Right lobe of liver (tissue), 4 donors: ENCODE results near the gene DNAL4.

ENCODE experiments used
- POLR2A ChIP-seq: fragments of 450-650 bp; IDR thresholded peaks from one replicate; pipeline ENCODE4 v1.6.1; 2017; ENCODE audit warnings: antibody characterized with exemption, mild to moderate bottlenecking
- TF ChIP-seq, protein P1 (sequence below), 4 donors: fragments of 200-600 bp in 3 of 4; fragments of 450-650 bp in 1 of 4; IDR thresholded peaks; one replicate each; pipeline versions ENCODE4 v1.5.1 to v1.8.0; 2016 to 2022; ENCODE audit warnings: antibody characterized with exemption in 4 of 4, mild to moderate bottlenecking in 2 of 4
- donor health status: DM: no; HTN: no; CAD: no.
- donor health status: DM: no; HTN: no; CAD: no.
- donor health status: DM: no; HTN: yes; CAD: no.

DNA sequence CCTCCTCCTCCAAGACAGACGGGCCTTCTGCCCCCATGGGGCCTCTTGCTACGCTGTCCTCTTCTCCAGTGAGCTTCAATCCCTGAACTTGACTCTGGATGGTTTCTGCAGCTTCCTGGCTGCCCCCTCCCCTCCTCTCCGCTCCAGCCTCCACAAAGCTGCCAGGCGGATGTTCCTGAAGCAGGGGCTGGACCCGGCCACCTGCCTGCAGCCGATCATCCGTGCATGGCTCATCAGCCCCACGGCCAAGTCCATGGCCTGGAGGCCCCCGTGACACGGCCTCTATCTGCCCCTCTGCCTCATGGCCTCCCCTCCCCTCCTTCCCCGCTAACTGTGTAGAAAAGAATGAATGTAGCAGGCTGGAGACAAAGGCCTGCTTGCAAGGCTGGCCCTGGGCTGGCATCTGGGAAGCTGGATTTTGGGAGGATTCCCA is 31.4 kb downstream of the DNAL4 start:
- TF ChIP-seq, protein P1, sequence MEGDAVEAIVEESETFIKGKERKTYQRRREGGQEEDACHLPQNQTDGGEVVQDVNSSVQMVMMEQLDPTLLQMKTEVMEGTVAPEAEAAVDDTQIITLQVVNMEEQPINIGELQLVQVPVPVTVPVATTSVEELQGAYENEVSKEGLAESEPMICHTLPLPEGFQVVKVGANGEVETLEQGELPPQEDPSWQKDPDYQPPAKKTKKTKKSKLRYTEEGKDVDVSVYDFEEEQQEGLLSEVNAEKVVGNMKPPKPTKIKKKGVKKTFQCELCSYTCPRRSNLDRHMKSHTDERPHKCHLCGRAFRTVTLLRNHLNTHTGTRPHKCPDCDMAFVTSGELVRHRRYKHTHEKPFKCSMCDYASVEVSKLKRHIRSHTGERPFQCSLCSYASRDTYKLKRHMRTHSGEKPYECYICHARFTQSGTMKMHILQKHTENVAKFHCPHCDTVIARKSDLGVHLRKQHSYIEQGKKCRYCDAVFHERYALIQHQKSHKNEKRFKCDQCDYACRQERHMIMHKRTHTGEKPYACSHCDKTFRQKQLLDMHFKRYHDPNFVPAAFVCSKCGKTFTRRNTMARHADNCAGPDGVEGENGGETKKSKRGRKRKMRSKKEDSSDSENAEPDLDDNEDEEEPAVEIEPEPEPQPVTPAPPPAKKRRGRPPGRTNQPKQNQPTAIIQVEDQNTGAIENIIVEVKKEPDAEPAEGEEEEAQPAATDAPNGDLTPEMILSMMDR (IDR thresholded peaks at IDR 0.05): no peak
- no peak for TF ChIP-seq POLR2A
